Upper lobe of left lung (tissue), 6 donors: ENCODE results near the gene SIL1. TPM values are rescaled to one million over a fixed set of nuclear protein-coding genes. Genes with fewer than 3 reads are reported as not detected.
"Not testable (repeated sequence)": the region's sequence is repeated elsewhere in the genome, so short reads cannot be mapped to it uniquely, and the experiment has no call there.

Experiments
- ATAC-seq, 2 donors: fragments of 200-7000 bp; cut with Tn5 transposase; one replicate each; pipeline ENCODE4 v1.9.1; 2022; ENCODE audit warnings: mild to moderate bottlenecking in 2 of 2, moderate library complexity in 2 of 2; ENCODE audit not compliant: low FRiP score in 2 of 2
- DNase-seq, 2 donors: peaks; one replicate each; pipeline ENCODE4 v3.0.0-alpha.2; 2019 to 2020
- H3K27ac ChIP-seq, 4 donors: fragments of 200-600 bp; sonication (generic); one replicate each; pipeline ENCODE4 v1.5.1; 2016 to 2019
- H3K27me3 ChIP-seq, 4 donors: fragments of 200-600 bp; sonication (generic); one replicate each; pipeline ENCODE4 v1.5.1; 2017 to 2019
- H3K36me3 ChIP-seq, 4 donors: fragments of 200-600 bp; sonication (generic); one replicate each; pipeline ENCODE4 v1.5.1; 2016 to 2019
- H3K4me1 ChIP-seq, 4 donors: fragments of 200-600 bp; sonication (generic); one replicate each; pipeline ENCODE4 v1.5.1; 2018 to 2019
- H3K4me3 ChIP-seq, 4 donors: fragments of 200-600 bp; sonication (generic); one replicate each; pipeline ENCODE4 v1.5.1; 2017 to 2019; ENCODE audit warnings: mild to moderate bottlenecking in 2 of 4, moderate library complexity in 1 of 4
- H3K9me3 ChIP-seq, 4 donors: fragments of 200-600 bp; sonication (generic); one replicate each; pipeline ENCODE4 v1.5.1; 2018 to 2019
- EP300 ChIP-seq, 4 donors: sonication (generic); formaldehyde crosslinking; IDR thresholded peaks; one replicate each; pipeline ENCODE4 v1.5.1; 2017; ENCODE audit warnings: antibody characterized with exemption in 4 of 4, control low read depth in 2 of 4
- POLR2A ChIP-seq, 4 donors: fragments of 450-650 bp; IDR thresholded peaks; one replicate each; pipeline ENCODE4 v1.5.1; 2016 to 2017; ENCODE audit warnings: antibody characterized with exemption in 4 of 4, mild to moderate bottlenecking in 2 of 4
- POLR2AphosphoS5 ChIP-seq, 2 donors: sonication (generic); formaldehyde crosslinking; IDR thresholded peaks; one replicate each; pipeline ENCODE4 v1.5.1; 2017; ENCODE audit warnings: antibody characterized with exemption in 2 of 2
- WGBS, 2 donors: methylation state at CpG; one replicate each; pipeline ENCODE4 v1.1.5; 2017 to 2018; 5-methylcytosine and 5-hydroxymethylcytosine counted together
- total RNA-seq, 6 donors: library from RNA; depleted of rRNA in 4 of 6; stranded (reverse); fragments of >200 nt in 4 of 6; gene quantifications; one replicate each; pipeline versions ENCODE4 v1.1.0 to v1.2.1, GENCODE V29; 2016 to 2021
- TF ChIP-seq, protein P1 (sequence below), 6 experiments: fragments of 450-650 bp in 4 of 6; fragments of 200-600 bp in 2 of 6; sonication (generic) in 2 of 6; IDR thresholded peaks; one replicate each; pipeline ENCODE4 v1.5.1; 2016 to 2019; ENCODE audit warnings: antibody characterized with exemption in 6 of 6
- donor health status: DM: no; HTN: no; CAD: no; lungs with moderate emphysema.
- donor health status: DM: no; HTN: yes; CAD: no; lungs with severe emphysema.

SIL1 gene
- total RNA-seq, 6 donors from 2014 or later: 30.2 to 83.8 (median 51.2) TPM

DNA sequence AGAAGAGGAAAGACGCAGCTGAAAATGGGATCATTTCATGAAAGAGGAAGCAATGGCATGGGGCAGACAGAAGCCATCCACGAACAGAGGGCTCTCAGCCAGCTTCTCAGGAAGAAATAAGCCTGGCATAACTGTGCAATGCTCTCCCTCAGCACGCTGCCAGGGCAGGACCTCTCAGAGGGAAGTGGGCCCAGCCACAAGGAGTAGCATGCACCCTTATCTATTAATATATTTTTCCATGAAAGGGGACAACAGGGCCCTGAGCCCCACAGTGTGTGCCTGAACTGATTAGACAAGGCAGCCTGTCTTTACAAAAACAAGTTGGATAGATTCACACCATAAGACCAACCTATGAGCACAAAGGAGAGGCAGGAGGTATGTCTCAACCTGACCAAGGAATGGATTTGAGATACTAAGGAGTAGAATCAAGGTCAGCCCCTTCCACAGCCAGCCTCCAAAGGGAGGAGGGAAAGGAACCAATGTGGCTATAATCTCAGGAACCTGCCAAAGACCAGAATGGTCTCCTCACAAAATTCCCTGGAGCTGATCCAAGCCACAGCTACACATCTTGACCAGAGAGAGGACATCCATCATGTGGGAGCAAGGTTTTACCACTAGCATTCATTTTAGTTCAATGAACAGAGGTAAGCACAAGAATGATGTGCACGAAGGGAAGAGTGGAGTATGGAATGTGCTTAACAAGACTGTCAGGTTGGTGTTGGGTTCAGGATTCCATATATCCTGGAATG lies 154.8 kb downstream of the SIL1 start:
- DNase-seq: no peak

DNA sequence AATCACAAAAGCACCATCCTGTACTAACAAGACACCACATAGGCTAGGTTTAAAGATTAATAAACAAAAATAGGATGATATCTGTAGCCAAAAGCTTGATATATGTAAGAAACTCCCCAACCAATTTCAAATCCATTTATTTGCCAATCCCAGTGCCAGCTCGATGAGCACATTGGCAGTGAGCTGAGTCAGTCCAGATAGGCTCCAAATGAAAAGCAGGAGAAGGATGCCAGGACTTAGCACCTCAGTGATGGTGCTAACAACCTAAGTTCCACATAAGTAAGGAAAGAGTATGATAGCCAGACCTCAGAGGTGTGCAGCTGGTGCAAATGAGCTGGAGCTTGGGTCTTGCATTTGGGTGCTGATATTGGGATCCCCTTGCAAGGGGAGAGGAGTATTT lies 158.1 kb downstream of the SIL1 start:
- H3K4me3 ChIP-seq: no peak overlapping the region
- no peaks in the 10 kb centered on the region for H3K4me1 ChIP-seq
- no peaks in the 10 kb centered on the region for H3K9me3 ChIP-seq
- H3K36me3 ChIP-seq: peaks cover 0 to 3% (median 0%) of the 10 kb centered on the region in 4 donors
- 100% methylated on average over 1 of the region's 1 CpG for WGBS, 2 donors
- ATAC-seq (no peak), DNase-seq (no peak)
- TF ChIP-seq POLR2AphosphoS5 (IDR thresholded peaks at IDR 0.05) (no peak), POLR2A (IDR thresholded peaks at IDR 0.05) (no peak), EP300 (IDR thresholded peaks at IDR 0.05) (no peak)
- TF ChIP-seq, protein P1, sequence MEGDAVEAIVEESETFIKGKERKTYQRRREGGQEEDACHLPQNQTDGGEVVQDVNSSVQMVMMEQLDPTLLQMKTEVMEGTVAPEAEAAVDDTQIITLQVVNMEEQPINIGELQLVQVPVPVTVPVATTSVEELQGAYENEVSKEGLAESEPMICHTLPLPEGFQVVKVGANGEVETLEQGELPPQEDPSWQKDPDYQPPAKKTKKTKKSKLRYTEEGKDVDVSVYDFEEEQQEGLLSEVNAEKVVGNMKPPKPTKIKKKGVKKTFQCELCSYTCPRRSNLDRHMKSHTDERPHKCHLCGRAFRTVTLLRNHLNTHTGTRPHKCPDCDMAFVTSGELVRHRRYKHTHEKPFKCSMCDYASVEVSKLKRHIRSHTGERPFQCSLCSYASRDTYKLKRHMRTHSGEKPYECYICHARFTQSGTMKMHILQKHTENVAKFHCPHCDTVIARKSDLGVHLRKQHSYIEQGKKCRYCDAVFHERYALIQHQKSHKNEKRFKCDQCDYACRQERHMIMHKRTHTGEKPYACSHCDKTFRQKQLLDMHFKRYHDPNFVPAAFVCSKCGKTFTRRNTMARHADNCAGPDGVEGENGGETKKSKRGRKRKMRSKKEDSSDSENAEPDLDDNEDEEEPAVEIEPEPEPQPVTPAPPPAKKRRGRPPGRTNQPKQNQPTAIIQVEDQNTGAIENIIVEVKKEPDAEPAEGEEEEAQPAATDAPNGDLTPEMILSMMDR (IDR thresholded peaks at IDR 0.05): no peak
- no peak overlapping the region for H3K27ac ChIP-seq
- no peaks in the 10 kb centered on the region for H3K27me3 ChIP-seq

More for the DNA sequence above, 154.8 kb downstream of the SIL1 start:
- Histone ChIP-seq H3K36me3 (peaks cover 0 to 3% (median 0%) of the 10 kb centered on the region in 4 donors), H3K27ac (no peak overlapping the region), H3K27me3 (no peaks in the 10 kb centered on the region), H3K9me3 (no peaks in the 10 kb centered on the region), H3K4me1 (no peaks in the 10 kb centered on the region), H3K4me3 (no peak overlapping the region)
- TF ChIP-seq EP300 (IDR thresholded peaks at IDR 0.05) (no peak), POLR2AphosphoS5 (IDR thresholded peaks at IDR 0.05) (no peak), POLR2A (IDR thresholded peaks at IDR 0.05) (no peak)
- TF ChIP-seq, protein P1 (IDR thresholded peaks at IDR 0.05): no peak
- 70 to 96% methylated on average over 4 of the region's 4 CpGs for WGBS, 2 donors
- ATAC-seq: no peak

DNA sequence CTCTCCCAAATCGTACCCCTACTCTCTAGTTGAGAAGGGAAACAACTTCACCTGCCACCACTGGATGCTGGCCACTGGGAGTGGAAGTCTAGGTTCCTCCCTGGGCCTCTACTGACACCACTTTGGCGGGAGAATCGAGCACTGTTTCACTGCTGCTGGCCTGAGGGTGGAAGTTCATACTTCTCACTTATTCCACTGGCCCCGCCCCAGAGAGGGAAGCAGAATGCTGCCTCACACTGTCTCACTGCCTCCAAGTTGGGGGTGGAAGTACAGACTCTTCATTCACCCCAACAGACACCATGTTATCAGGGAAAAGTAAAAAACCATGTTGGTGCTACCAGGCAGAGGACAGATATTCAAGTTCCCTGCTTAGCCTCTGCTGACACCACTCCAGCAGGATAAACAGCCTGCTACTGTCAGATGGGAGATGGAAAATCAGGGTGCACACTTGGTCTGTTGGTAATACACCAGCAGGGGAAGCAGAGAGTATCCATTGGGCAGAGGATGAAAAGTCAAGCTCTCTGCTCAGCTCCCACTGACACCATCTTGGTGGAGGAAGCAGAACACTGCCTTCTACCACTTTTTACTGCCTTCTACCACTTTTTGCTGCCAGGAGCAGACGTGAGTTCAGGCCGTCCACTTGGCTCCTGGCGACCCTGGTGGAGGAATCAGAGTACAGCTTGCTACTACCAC lies 159.4 kb downstream of the SIL1 start:
- DNase-seq: no peak
- WGBS, 2 donors: 78 to 83% methylated on average over 3 to 7 of the region's 7 CpGs
- Histone ChIP-seq H3K27ac (no peak overlapping the region), H3K4me1 (no peaks in the 10 kb centered on the region), H3K4me3 (no peak overlapping the region), H3K27me3 (no peaks in the 10 kb centered on the region), H3K9me3 (no peaks in the 10 kb centered on the region), H3K36me3 (peaks cover 0 to 3% (median 0%) of the 10 kb centered on the region in 4 donors)
- no peak for ATAC-seq
- no peak for TF ChIP-seq POLR2AphosphoS5 (IDR thresholded peaks at IDR 0.05)
- TF ChIP-seq, protein P1 (IDR thresholded peaks at IDR 0.05): no peak
- no peak for TF ChIP-seq EP300 (IDR thresholded peaks at IDR 0.05)
- no peak for TF ChIP-seq POLR2A (IDR thresholded peaks at IDR 0.05)

DNA sequence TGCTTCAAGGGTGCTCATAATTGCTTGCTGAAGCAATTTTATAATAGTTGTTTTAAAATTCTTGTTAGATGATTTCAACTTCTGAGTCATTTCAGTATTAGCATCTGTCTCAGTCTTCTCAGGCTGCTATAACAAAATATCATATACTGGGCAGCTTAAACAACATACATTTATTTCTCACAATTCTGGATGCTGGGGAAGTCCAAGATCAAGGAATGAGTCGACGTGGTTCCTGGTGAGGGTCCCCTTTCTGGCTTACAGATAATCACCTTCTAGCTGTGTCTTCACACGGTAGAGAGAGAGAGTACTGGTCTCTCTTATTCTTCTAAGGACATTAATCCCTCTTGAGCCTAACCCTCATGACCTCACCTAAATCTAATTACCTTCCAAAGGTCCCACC lies 160.4 kb downstream of the SIL1 start:
- no peak for ATAC-seq
- H3K9me3 ChIP-seq: no peaks in the 10 kb centered on the region
- TF ChIP-seq EP300 (IDR thresholded peaks at IDR 0.05) (no peak), POLR2AphosphoS5 (IDR thresholded peaks at IDR 0.05) (no peak), POLR2A (IDR thresholded peaks at IDR 0.05) (no peak)
- TF ChIP-seq, protein P1 (IDR thresholded peaks at IDR 0.05): no peak
- no peak overlapping the region for H3K4me3 ChIP-seq
- H3K36me3 ChIP-seq: peaks cover 0 to 3% (median 0%) of the 10 kb centered on the region in 4 donors
- WGBS, 2 donors: 92 to 95% methylated on average over 3 of the region's 3 CpGs
- no peaks in the 10 kb centered on the region for H3K27me3 ChIP-seq
- no peak for DNase-seq
- H3K27ac ChIP-seq: no peak overlapping the region
- H3K4me1 ChIP-seq: no peaks in the 10 kb centered on the region

DNA sequence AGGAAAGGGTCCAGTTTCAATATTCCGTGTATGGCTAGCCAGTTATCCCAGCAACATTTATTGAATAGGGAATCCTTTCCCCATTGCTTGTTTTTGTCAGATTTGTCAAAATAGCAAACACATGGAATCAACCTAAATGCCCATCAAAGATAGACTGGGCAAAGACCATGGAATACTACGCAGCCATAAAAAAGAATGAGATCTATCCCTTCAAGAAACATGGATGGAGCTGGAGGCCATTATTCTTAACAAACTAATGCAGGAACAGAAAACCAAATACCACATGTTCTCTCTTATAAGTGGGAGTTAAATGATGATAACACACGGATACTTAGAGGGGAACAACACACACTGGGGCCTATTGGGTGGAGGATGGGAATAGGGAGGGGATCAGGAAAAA lies 161.8 kb downstream of the SIL1 start:
- H3K27ac ChIP-seq, H3K36me3 ChIP-seq, H3K27me3 ChIP-seq, H3K4me1 ChIP-seq, ATAC-seq, DNase-seq, H3K4me3 ChIP-seq, H3K9me3 ChIP-seq: not testable (repeated sequence)
- 80 to 81% methylated on average over 3 of the region's 3 CpGs for WGBS, 2 donors
